Measurements from ENCODE around the gene TPPP3. TPM values are rescaled to one million over a fixed set of nuclear protein-coding genes. Genes with fewer than 3 reads are reported as not detected.

The TPPP3 gene
- total RNA-seq, 1 donor from 2014 or later: 1.5 TPM

- peak overlapping the region; percentile 69 for H3K4me3 Mint-ChIP-seq (ENCODE audit: unreplicated experiment)
- TF ChIP-seq CTCF (IDR thresholded peaks at IDR 0.05): no peak
- peaks cover 6% of the 10 kb centered on the region for H3K36me3 Mint-ChIP-seq (ENCODE audit: unreplicated experiment)
- H3K27ac Mint-ChIP-seq (ENCODE audit: unreplicated experiment): no peak overlapping the region
- no peak for DNase-seq (ENCODE audit: extremely low spot score, unreplicated experiment)
- H3K4me1 Mint-ChIP-seq (ENCODE audit: unreplicated experiment): peaks cover 20% of the 10 kb centered on the region
- peaks cover 10% of the 10 kb centered on the region for H3K27me3 Mint-ChIP-seq (ENCODE audit: unreplicated experiment)
- no peaks in the 10 kb centered on the region for H3K9me3 Mint-ChIP-seq (ENCODE audit: unreplicated experiment)
Observed at GRCh38 chr16:67430504-67430976, 37.2 kb upstream of the TPPP3 start.

- no peak for DNase-seq (ENCODE audit: extremely low spot score, unreplicated experiment)
- Mint-ChIP-seq H3K27ac (ENCODE audit: unreplicated experiment) (no peak overlapping the region), H3K9me3 (ENCODE audit: unreplicated experiment) (no peaks in the 10 kb centered on the region), H3K27me3 (ENCODE audit: unreplicated experiment) (peaks cover 10% of the 10 kb centered on the region), H3K36me3 (ENCODE audit: unreplicated experiment) (peaks cover 6% of the 10 kb centered on the region), H3K4me1 (ENCODE audit: unreplicated experiment) (peaks cover 26% of the 10 kb centered on the region), H3K4me3 (ENCODE audit: unreplicated experiment) (peak overlapping the region; percentile 69)
- TF ChIP-seq CTCF (IDR thresholded peaks at IDR 0.05): no peak
Observed at GRCh38 chr16:67429799-67430503, 36.7 kb upstream of the TPPP3 start.

DNA sequence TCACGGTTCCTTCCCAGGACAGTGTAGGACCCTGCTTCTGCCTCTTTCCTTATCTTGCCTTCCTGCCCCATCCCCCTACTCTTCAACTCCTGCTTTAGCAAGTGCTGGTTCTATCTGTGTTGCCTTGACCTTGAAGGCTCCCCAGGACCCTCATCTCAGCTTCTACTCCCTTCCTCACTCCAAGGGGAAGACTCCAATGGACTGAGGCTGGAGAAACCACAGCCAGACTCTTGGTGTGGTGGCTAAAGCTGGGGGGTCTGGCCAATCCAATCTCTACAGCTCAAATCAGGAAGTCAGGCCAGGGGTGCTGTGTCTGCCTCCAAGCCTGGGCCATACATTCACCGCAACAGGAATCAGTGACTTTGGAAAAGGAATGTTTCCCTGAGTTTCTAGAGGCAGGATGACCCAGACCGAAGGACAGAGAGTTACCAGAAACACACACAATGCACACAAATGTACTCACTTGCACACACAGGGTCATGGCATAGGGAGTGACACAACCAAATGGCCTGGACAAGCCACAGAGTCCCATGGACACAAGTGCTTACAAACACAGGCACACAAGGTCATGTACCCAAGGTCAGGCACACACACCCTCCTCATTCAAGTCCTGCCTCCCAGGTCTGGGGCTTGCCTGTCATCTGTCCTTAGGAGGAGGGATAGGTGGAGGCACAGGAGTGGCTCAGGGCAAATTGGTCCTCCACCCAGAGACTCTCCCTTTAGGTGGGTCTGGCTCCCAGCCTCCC, 35.9 kb upstream of the TPPP3 start:
- no peak for DNase-seq (ENCODE audit: extremely low spot score, unreplicated experiment)
- TF ChIP-seq CTCF (IDR thresholded peaks at IDR 0.05): no peak
- Mint-ChIP-seq H3K36me3 (ENCODE audit: unreplicated experiment) (peaks cover 6% of the 10 kb centered on the region), H3K4me3 (ENCODE audit: unreplicated experiment) (peak overlapping the region; percentile 14), H3K27me3 (ENCODE audit: unreplicated experiment) (peaks cover 10% of the 10 kb centered on the region), H3K9me3 (ENCODE audit: unreplicated experiment) (no peaks in the 10 kb centered on the region), H3K27ac (ENCODE audit: unreplicated experiment) (no peak overlapping the region), H3K4me1 (ENCODE audit: unreplicated experiment) (peaks cover 33% of the 10 kb centered on the region)

DNA sequence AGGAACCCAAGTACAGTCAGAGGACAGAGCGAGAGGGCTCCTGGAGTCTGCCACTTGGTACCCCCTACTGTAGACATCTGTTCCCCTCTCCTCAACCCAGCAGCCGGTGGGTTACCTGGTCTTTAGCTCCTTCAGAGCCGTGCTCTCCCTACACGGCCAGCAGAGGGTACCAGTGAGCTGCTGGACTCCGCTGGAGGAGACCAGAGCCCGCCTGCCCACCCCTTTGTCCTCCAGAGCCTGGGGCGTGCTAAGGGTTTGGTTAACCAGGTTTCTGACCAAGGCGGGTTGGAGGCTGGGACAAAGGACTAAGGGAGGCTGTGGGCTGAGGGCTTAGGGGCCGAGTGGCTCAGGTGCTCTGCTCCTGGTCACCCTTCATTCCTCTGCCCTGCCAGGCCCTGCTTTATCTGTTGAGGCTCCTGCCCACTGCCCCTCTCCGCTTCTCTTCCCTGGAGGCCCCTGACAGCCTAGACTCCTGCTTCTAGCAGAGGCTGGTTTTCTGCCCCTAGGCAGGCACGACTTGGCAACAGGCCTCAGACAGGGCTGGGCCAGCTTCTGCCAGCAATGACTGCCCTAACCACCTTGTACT, 34.9 kb upstream of the TPPP3 start:
- H3K4me1 Mint-ChIP-seq (ENCODE audit: unreplicated experiment): peaks cover 42% of the 10 kb centered on the region
- no peaks in the 10 kb centered on the region for H3K9me3 Mint-ChIP-seq (ENCODE audit: unreplicated experiment)
- H3K27me3 Mint-ChIP-seq (ENCODE audit: unreplicated experiment): peaks cover 15% of the 10 kb centered on the region
- no peak overlapping the region for H3K4me3 Mint-ChIP-seq (ENCODE audit: unreplicated experiment)
- DNase-seq (ENCODE audit: extremely low spot score, unreplicated experiment): peak; percentile 89
- H3K36me3 Mint-ChIP-seq (ENCODE audit: unreplicated experiment): peaks cover 6% of the 10 kb centered on the region
- H3K27ac Mint-ChIP-seq (ENCODE audit: unreplicated experiment): no peak overlapping the region
- peak; percentile 88 for TF ChIP-seq CTCF (IDR thresholded peaks at IDR 0.05)

- peaks cover 38% of the 10 kb centered on the region for H3K4me1 Mint-ChIP-seq (ENCODE audit: unreplicated experiment)
- H3K36me3 Mint-ChIP-seq (ENCODE audit: unreplicated experiment): peaks cover 6% of the 10 kb centered on the region
- DNase-seq (ENCODE audit: extremely low spot score, unreplicated experiment): no peak
- peaks cover 15% of the 10 kb centered on the region for H3K27me3 Mint-ChIP-seq (ENCODE audit: unreplicated experiment)
- TF ChIP-seq CTCF (IDR thresholded peaks at IDR 0.05): no peak
- no peaks in the 10 kb centered on the region for H3K9me3 Mint-ChIP-seq (ENCODE audit: unreplicated experiment)
- no peak overlapping the region for H3K4me3 Mint-ChIP-seq (ENCODE audit: unreplicated experiment)
- H3K27ac Mint-ChIP-seq (ENCODE audit: unreplicated experiment): no peak overlapping the region
Observed at GRCh38 chr16:67426950-67427349, 33.7 kb upstream of the TPPP3 start.

All from osteocyte (in vitro differentiated cells).